ENCODE data around the gene FOXP1. TPM values are rescaled to one million over a fixed set of nuclear protein-coding genes. Genes with fewer than 3 reads are reported as not detected.

Gene FOXP1
- total and polyA plus RNA-seq, 9 of the 15 experiments (the other 6 are each of a cell fraction or from before 2014, with no cell fraction given): 7.7 to 34.5 (median 13.7) TPM

GRCh38 chr3:71376911-71377310, 206.6 kb downstream of the FOXP1 start:
- Histone ChIP-seq H3K36me3 (ENCODE audit: control insufficient read depth, insufficient read depth, low read length) (no peaks in the 10 kb centered on the region), H3K27me3 (ENCODE audit: control insufficient read depth in 2 of 2, insufficient read depth in 2 of 2, low read length in 2 of 2) (no peaks in the 10 kb centered on the region), H3K9ac (ENCODE audit: insufficient read depth in 1 of 2, low read depth in 2 of 2, low read length in 2 of 2) (no peak overlapping the region), H3K4me3 (no peak overlapping the region), H4K20me1 (replicated peaks; ENCODE audit: control insufficient read depth, insufficient read depth, low read length) (no peaks in the 10 kb centered on the region), H2AFZ (ENCODE audit: low read depth, low read length) (no peak overlapping the region), H3K4me2 (ENCODE audit: insufficient read depth, low read length) (no peak overlapping the region), H3K4me1 (replicated peaks in 1 of 2; ENCODE audit: control insufficient read depth in 2 of 2, insufficient read depth in 2 of 2, low read length in 2 of 2) (no peaks in the 10 kb centered on the region), H3K9me1 (ENCODE audit: control insufficient read depth, insufficient read depth, low read length) (no peaks in the 10 kb centered on the region), H3K79me2 (ENCODE audit: control insufficient read depth, insufficient read depth, low read length) (no peaks in the 10 kb centered on the region), H3K27ac (ENCODE audit: extremely low read depth, low read depth, low read length) (no peak overlapping the region), H3K9me3 (replicated peaks; ENCODE audit: control insufficient read depth, insufficient read depth, low read depth, low read length) (no peaks in the 10 kb centered on the region)
- CTCF ChIA-PET (ENCODE audit: low intra/inter-chr PET ratio): no interaction called here
- no peak for FAIRE-seq
- BruUV-seq (replicated peaks): no TSS peak
- POLR2A ChIA-PET: interaction anchor here (0.6 kb wide), 1 partner anchor 447 kb away, joined by 3 read pairs; no protein-coding TSS in a partner anchor
- WGBS (ENCODE audit: insufficient coverage, low coverage, missing lambda C conversion rate): 91% methylated on average over 4 of the region's 4 CpGs
- in situ Hi-C loops (cut with MboI): no loop called here
- ATAC-seq: no peak
- intact Hi-C loops (cut with micrococcal nuclease): no loop called here
- TF ChIP-seq ILK (tag; IDR thresholded peaks at IDR 0.05; ENCODE audit: borderline replicate concordance, low read depth): no peak
- TF ChIP-seq ZNF174 (CRISPR knock-in tag; IDR thresholded peaks at IDR 0.05): no peak
- TF ChIP-seq FOXM1 (IDR thresholded peaks at IDR 0.05; ENCODE audit: low read depth): no peak
- no peak for TF ChIP-seq FOXM1 (CRISPR knock-in tag; IDR thresholded peaks at IDR 0.05; ENCODE audit: low read depth)
- TF ChIP-seq ZNF282 (CRISPR knock-in tag; IDR thresholded peaks at IDR 0.05): no peak
- no peak for TF ChIP-seq EP300 (IDR thresholded peaks at IDR 0.05; ENCODE audit: low read length)
- TF ChIP-seq XRCC4 (IDR thresholded peaks at IDR 0.05; ENCODE audit: extremely low read depth, insufficient read depth, insufficient read length): no peak
- TF ChIP-seq KDM5B (IDR thresholded peaks at IDR 0.05; ENCODE audit: insufficient replicate concordance, low read depth, low read length): no peak
- no peak for TF ChIP-seq HMG20B (CRISPR knock-in tag; IDR thresholded peaks at IDR 0.05)
- no peak for TF ChIP-seq ZBTB26 (CRISPR knock-in tag; IDR thresholded peaks at IDR 0.05)
- no peak for TF ChIP-seq KLF10 (CRISPR knock-in tag; IDR thresholded peaks at IDR 0.05)
- TF ChIP-seq THRAP3 (IDR thresholded peaks at IDR 0.05; ENCODE audit: borderline replicate concordance): no peak
- no peak for TF ChIP-seq ZNF24 (IDR thresholded peaks at IDR 0.05)
- no peak for TF ChIP-seq PML (IDR thresholded peaks at IDR 0.05; ENCODE audit: low read length)
- TF ChIP-seq SAFB2 (IDR thresholded peaks at IDR 0.05; ENCODE audit: borderline replicate concordance, low read depth, low read length, severe bottlenecking): no peak
- no peak for DNase-seq (ENCODE audit: extremely low read depth in 1 of 4, low spot score in 3 of 4)
